WERI-Rb-1 (cell line): Measurements from ENCODE around the gene EFCAB6.
A peak's percentile ranks its signal among the peaks of the same experiment; 100 is the strongest.

Experiments used
- DNase-seq: peaks from one replicate; pipeline ENCODE4 v3.0.0-alpha.2; 2020
- H3K27ac ChIP-seq: fragments of 250-450 bp; sonication (Bioruptor Pico); 2 replicates; pipeline ENCODE4 v1.5.1; 2020; ENCODE audit warnings: mild to moderate bottlenecking, moderate library complexity
- H3K27me3 ChIP-seq: fragments of 250-450 bp; sonication (Bioruptor Pico); 2 replicates; pipeline ENCODE4 v1.5.1; 2021; ENCODE audit warnings: mild to moderate bottlenecking, low read depth, moderate library complexity; ENCODE audit not compliant: insufficient read depth, severe bottlenecking
- H3K36me3 ChIP-seq: fragments of 250-450 bp; sonication (Bioruptor Pico); 2 replicates; pipeline ENCODE4 v1.5.1; 2020; ENCODE audit warnings: mild to moderate bottlenecking, moderate library complexity
- H3K4me3 ChIP-seq: 2 replicates; pipeline ENCODE4 v1.5.1; 2011; ENCODE audit warnings: low read depth, mild to moderate bottlenecking, control low read depth, low read length
- H3K9me3 ChIP-seq: fragments of 250-450 bp; sonication (Bioruptor Pico); 2 replicates; pipeline ENCODE4 v1.5.1; 2021; ENCODE audit warnings: mild to moderate bottlenecking, moderate library complexity; ENCODE audit not compliant: severe bottlenecking
- CTCF ChIP-seq: IDR thresholded peaks from 2 replicates; pipeline ENCODE4 v1.5.1; 2011; ENCODE audit warnings: low read depth, mild to moderate bottlenecking, control low read depth, inconsistent platforms, low read length

EFCAB6 gene

GRCh38 chr22:43812149-43812842, at the start of gene EFCAB6:
Gene EFCAB6, minus strand, starts transcription at chr22:43812305. Its CDS starts 29,987 bp downstream, at chr22:43782318.
- no peak for TF ChIP-seq CTCF
- no peaks in the 10 kb centered on the region for H3K27me3 ChIP-seq
- peak within 1 kb of the TSS; percentile 96 for H3K27ac ChIP-seq
- H3K9me3 ChIP-seq, result no peaks in the 10 kb centered on the region
- peak within 1 kb of the TSS; percentile 90 for H3K4me3 ChIP-seq
- no peaks in the 10 kb centered on the region; the same call in 1 of the 2 replicates for H3K36me3 ChIP-seq
- DNase-seq, result peak; percentile 93

DNA sequence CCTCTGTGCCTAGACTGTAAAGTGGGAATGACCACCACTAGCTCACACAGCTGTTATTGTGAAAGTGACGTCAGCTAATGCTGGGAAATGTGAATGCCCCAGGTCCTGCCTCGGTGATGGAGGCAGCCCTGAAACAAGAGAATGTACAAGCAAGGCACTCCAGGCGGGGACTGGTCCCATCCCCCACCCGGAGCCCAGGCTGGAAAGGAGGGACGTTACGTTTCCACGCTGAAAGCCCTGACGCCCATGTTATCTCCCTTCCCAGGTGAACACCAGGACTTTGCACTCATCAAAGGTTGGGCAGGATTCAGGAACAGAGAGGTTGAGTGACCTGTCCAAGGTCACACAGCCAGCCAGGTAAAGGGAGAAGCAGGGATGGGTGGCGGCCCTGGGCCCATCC, 49.4 kb upstream of the EFCAB6 start:
- H3K36me3 ChIP-seq, result peaks cover 44% of the 10 kb centered on the region
- no peak for TF ChIP-seq CTCF
- peaks cover 3% of the 10 kb centered on the region for H3K9me3 ChIP-seq
- peak; percentile 60 for DNase-seq
- H3K27ac ChIP-seq, result peak overlapping the region; percentile 94
- H3K4me3 ChIP-seq, result peak overlapping the region; percentile 82
- no peaks in the 10 kb centered on the region for H3K27me3 ChIP-seq

GRCh38 chr22:43860831-43861230, 48.7 kb upstream of the EFCAB6 start:
- TF ChIP-seq CTCF, result no peak
- H3K36me3 ChIP-seq, result peaks cover 46% of the 10 kb centered on the region
- H3K4me3 ChIP-seq, result peak overlapping the region; percentile 82
- DNase-seq, result peak; percentile 46
- no peaks in the 10 kb centered on the region for H3K27me3 ChIP-seq
- H3K9me3 ChIP-seq, result peaks cover 3% of the 10 kb centered on the region
- H3K27ac ChIP-seq, result peak overlapping the region; percentile 94

DNA sequence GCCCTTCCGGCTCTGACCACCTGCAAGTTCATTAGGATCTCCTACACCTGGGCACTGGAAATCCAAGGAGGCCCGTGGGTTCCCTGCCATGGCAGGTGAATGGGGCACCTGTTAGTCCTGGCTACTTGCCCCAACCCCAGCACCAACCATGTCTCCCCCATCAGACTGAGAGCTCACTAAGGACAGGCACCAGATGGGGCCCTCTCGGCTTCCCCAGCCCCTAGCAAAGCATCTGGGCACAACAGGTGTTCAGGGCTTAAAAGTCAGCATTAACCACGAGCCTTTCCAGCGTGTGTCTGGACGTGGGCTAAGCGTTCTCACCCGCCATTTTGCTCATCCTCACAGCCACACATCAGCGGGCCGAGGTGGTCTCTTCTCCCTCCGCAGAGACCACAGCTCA, 48.0 kb upstream of the EFCAB6 start:
- peak overlapping the region; percentile 94 for H3K27ac ChIP-seq
- DNase-seq, result peak; percentile 83
- peaks cover 46% of the 10 kb centered on the region for H3K36me3 ChIP-seq
- TF ChIP-seq CTCF, result no peak
- peak overlapping the region; percentile 82 for H3K4me3 ChIP-seq
- H3K27me3 ChIP-seq, result no peaks in the 10 kb centered on the region
- peaks cover 3% of the 10 kb centered on the region for H3K9me3 ChIP-seq

DNA sequence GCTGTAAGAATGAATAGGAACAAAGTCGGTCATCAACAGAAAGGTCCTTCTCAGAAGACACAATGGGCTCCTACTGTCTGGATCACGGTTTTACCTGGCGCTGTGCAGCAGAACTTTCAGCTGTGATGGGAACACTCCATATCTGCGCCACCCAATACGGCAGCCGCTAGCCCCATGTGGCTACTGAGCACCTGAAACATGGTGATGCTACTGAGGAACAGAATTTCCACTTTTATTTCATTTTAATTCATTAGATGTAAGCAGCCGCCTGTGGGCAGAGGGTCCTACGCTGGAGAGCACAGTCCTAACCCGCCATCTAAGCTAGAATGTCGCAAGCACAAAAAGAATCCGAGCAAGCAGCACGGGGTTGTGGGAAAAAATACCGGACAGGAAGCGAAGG, 47.5 kb upstream of the EFCAB6 start:
- Histone ChIP-seq H3K9me3 (peaks cover 3% of the 10 kb centered on the region), H3K36me3 (peaks cover 48% of the 10 kb centered on the region), H3K27ac (peak overlapping the region; percentile 94), H3K4me3 (peak overlapping the region; percentile 82; the same call in 1 of the 2 replicates), H3K27me3 (no peaks in the 10 kb centered on the region)
- no peak for TF ChIP-seq CTCF
- no peak for DNase-seq

DNA sequence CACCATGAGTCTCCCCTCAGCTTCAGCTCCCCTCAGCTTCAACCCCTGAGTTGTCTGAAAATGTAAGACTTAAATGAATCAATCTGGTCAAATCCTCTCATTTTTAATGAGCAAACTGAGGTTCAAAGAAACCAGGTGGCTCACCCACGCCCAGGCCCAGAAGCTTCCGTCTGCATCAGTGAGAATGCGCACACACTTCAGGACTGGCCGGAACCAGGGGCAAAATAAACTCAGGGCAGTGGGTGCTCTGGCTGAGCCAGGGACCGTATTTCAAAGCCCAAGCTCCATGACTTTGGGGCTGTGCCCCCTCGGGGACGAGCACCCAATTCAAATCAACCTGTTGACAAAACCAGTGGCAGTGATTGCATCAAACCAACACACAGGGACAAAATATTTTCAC, 47.1 kb upstream of the EFCAB6 start:
- no peak for TF ChIP-seq CTCF
- no peaks in the 10 kb centered on the region for H3K27me3 ChIP-seq
- H3K27ac ChIP-seq, result peak overlapping the region; percentile 94
- H3K9me3 ChIP-seq, result peaks cover 3% of the 10 kb centered on the region
- H3K36me3 ChIP-seq, result peaks cover 52% of the 10 kb centered on the region
- no peak for DNase-seq
- no peak overlapping the region for H3K4me3 ChIP-seq
